A673 (cell line): ENCODE measurements around the gene DLGAP1. TPM values are rescaled to one million over a fixed set of nuclear protein-coding genes. Genes with fewer than 3 reads are reported as not detected.
A peak's percentile ranks its signal among the peaks of the same experiment; 100 is the strongest.

ENCODE experiments used
- BruUV-seq: library from RNA; stranded (reverse); fragments of 400-500 nt; replicated peaks from 2 replicates; lab custom pipeline; 2021; lab: Mats Ljungman, UMichigan
- CTCF ChIA-PET: fragments of 300-600 bp; sonication (Branson Sonifier 250); formaldehyde crosslinking; loops from one replicate; lab custom pipeline; 2022; ENCODE audit warnings: antibody characterized with exemption; lab: Charles Lee
- POLR2A ChIA-PET: fragments of 300-600 bp; sonication (Branson Sonifier 250); formaldehyde crosslinking; loops from one replicate; lab custom pipeline; 2022; ENCODE audit warnings: antibody characterized with exemption; ENCODE audit not compliant: low non-redundant PET; lab: Charles Lee
- DNase-seq: peaks from one replicate; pipeline ENCODE4 v3.0.0-alpha.2; 2015; ENCODE audit warnings: low spot score
- H3K27ac ChIP-seq: fragments of 200-600 bp; sonication (generic); 2 replicates; pipeline ENCODE4 v1.5.1; 2016; ENCODE audit warnings: mixed run types, low read depth, mild to moderate bottlenecking, mixed read lengths, antibody characterized with exemption, low read length; ENCODE audit not compliant: poor library complexity, severe bottlenecking
- H3K27me3 ChIP-seq: fragments of 200-600 bp; sonication (generic); replicated peaks from 2 replicates; pipeline ENCODE4 v1.6.1; 2017; ENCODE audit warnings: mixed run types, low read depth, mild to moderate bottlenecking, mixed read lengths, antibody characterized with exemption, low read length; ENCODE audit not compliant: insufficient read depth, poor library complexity
- H3K36me3 ChIP-seq: fragments of 200-600 bp; sonication (generic); 2 replicates; pipeline ENCODE4 v1.6.1; 2016; ENCODE audit warnings: mixed run types, mild to moderate bottlenecking, mixed read lengths, antibody characterized with exemption, low read length; ENCODE audit not compliant: insufficient read depth, poor library complexity, severe bottlenecking
- H3K4me1 ChIP-seq: fragments of 200-600 bp; sonication (generic); 2 replicates; pipeline ENCODE4 v1.6.1; 2017; ENCODE audit warnings: mixed run types, mild to moderate bottlenecking, mixed read lengths, antibody characterized with exemption, low read length; ENCODE audit not compliant: insufficient read depth, poor library complexity, severe bottlenecking
- H3K4me3 ChIP-seq: fragments of 200-600 bp; sonication (generic); 2 replicates; pipeline ENCODE4 v1.5.1; 2016; ENCODE audit warnings: low read depth, mixed run types, mild to moderate bottlenecking, mixed read lengths, low read length; ENCODE audit not compliant: poor library complexity, severe bottlenecking
- H3K9me3 ChIP-seq: fragments of 200-600 bp; sonication (generic); 2 replicates; pipeline ENCODE4 v1.6.1; 2016; ENCODE audit warnings: mixed run types, low read depth, mild to moderate bottlenecking, mixed read lengths, antibody characterized with exemption, low read length; ENCODE audit not compliant: poor library complexity, severe bottlenecking
- EZH2 ChIP-seq: fragments of 200-600 bp; sonication (generic); IDR thresholded peaks from 2 replicates; pipeline ENCODE4 v1.6.1; 2017; ENCODE audit warnings: borderline replicate concordance, low read depth, mild to moderate bottlenecking, mixed read lengths, antibody characterized with exemption, low read length; ENCODE audit not compliant: poor library complexity, severe bottlenecking
- intact Hi-C: fragments of 100-400 bp; cut with micrococcal nuclease; formaldehyde crosslinking; loops from one replicate; pipeline ENCODE4 v1.10.0; 2022; ENCODE audit not compliant: unreplicated experiment
- total RNA-seq: library from RNA; stranded (reverse); gene quantifications from 2 replicates; pipeline ENCODE4 v1.2.3, GENCODE V29; 2021
- TF ChIP-seq, protein P1 (sequence below): fragments of 300-800, 200-600 bp; sonication (generic); conservative IDR thresholded peaks from 2 replicates; pipeline ENCODE4 v1.5.1; 2017; ENCODE audit warnings: low read depth, mild to moderate bottlenecking, antibody characterized with exemption, low read length, moderate library complexity, mixed read lengths

The DLGAP1 gene
- total RNA-seq, 1 experiment from 2014 or later, result 135 TPM

DNA sequence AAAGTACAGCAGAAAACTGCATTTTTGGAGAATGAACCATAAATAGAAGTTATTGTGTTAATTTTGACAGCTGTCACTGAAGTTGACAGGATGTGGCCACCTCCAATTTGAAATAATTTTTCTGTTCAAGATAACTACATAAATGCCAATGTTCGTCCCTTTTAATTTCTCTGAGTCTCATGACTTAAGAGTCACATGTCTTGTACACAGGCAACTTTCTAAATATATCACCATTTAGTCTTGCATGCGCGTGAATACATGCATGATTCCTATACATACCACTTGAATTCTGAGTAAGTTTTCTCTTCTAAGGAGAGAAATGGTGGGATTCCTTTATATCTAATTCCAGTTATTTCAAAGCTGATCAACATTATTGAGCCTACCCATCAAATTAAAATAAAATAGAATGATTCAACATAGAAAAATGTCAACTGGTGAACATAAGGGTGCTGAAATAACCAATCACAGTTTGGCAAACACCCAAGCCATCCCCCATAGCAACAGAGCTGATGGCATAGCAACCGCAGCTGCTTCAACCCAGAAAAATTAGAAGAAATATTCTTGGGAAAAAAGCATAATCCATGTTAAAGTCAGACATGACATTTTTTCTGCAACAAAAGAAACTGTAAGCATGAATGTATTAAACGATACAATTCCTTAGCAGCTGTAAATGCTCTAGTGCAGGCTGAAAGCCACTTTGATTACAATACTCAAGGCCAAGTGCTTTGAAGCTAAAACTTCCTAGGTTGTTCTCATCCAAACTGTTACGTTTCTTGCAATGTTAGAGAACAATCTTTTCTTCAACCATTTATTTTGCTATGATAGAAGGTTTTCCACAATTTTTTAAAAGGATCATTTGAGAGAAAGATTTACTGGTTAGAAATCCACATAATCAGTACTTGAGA is 282.7 kb downstream of the DLGAP1 start:
- POLR2A ChIA-PET, result no interaction called here
- no peak for DNase-seq
- Histone ChIP-seq H3K27me3 (no peaks in the 10 kb centered on the region), H3K4me3 (no peak overlapping the region), H3K27ac (no peak overlapping the region), H3K9me3 (no peaks in the 10 kb centered on the region), H3K36me3 (no peaks in the 10 kb centered on the region), H3K4me1 (peaks cover 15% of the 10 kb centered on the region)
- TF ChIP-seq, protein P1, sequence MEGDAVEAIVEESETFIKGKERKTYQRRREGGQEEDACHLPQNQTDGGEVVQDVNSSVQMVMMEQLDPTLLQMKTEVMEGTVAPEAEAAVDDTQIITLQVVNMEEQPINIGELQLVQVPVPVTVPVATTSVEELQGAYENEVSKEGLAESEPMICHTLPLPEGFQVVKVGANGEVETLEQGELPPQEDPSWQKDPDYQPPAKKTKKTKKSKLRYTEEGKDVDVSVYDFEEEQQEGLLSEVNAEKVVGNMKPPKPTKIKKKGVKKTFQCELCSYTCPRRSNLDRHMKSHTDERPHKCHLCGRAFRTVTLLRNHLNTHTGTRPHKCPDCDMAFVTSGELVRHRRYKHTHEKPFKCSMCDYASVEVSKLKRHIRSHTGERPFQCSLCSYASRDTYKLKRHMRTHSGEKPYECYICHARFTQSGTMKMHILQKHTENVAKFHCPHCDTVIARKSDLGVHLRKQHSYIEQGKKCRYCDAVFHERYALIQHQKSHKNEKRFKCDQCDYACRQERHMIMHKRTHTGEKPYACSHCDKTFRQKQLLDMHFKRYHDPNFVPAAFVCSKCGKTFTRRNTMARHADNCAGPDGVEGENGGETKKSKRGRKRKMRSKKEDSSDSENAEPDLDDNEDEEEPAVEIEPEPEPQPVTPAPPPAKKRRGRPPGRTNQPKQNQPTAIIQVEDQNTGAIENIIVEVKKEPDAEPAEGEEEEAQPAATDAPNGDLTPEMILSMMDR, result no peak
- no peak for TF ChIP-seq EZH2
- intact Hi-C loops, result no loop called here
- BruUV-seq, result no TSS peak
- CTCF ChIA-PET, result no interaction called here

DNA sequence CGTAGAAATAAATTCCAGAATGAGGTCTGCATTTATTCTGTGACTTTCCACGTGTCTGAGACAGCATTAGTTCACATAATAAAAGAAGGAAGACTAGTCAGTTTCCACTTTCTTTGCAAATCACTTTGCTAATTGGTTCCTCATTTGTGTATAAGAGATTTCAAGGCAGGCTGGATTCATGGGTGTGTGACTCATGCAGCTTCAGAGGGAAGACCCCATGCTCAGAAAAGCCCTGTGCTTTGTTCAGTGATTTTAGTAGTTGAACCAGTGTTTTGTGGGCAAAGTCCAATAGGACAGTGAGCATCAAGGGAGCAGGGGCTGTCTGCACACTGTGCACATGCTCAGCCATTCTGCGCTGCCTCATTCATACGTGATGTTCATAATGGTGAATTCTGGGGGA is 297.8 kb downstream of the DLGAP1 start:
- DNase-seq, result peak; percentile 45
- POLR2A ChIA-PET, result no interaction called here
- H3K9me3 ChIP-seq, result no peaks in the 10 kb centered on the region
- no peaks in the 10 kb centered on the region for H3K36me3 ChIP-seq
- no peak overlapping the region for H3K27ac ChIP-seq
- BruUV-seq, result no TSS peak
- H3K27me3 ChIP-seq, result no peaks in the 10 kb centered on the region
- intact Hi-C loops, result no loop called here
- no peak for TF ChIP-seq EZH2
- TF ChIP-seq, protein P1, result no peak
- CTCF ChIA-PET, result no interaction called here
- no peak overlapping the region for H3K4me3 ChIP-seq
- peaks cover 5% of the 10 kb centered on the region for H3K4me1 ChIP-seq

DNA sequence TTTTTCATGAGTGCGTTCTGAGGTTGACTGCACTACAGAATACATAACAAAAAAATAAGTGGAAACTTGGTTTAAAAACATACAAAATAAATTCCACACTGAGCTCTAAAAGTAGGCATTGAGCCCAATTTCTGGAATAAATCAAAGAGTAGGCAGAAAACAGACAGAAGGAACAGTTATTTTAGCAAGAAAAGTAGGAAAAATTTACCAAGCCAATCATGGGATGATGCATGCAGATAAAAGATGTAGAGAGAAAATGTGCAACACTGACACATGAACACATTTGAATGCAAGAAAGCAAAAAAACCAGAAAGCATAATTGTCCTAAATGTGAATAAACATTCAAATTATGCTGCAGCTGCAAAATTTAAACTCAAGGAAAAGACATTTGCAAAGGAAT is 308.3 kb downstream of the DLGAP1 start:
- Histone ChIP-seq H3K4me1 (peaks cover 4% of the 10 kb centered on the region), H3K27ac (no peak overlapping the region), H3K9me3 (no peaks in the 10 kb centered on the region), H3K4me3 (no peak overlapping the region), H3K27me3 (no peaks in the 10 kb centered on the region), H3K36me3 (no peaks in the 10 kb centered on the region)
- no TSS peak for BruUV-seq
- TF ChIP-seq EZH2, result no peak
- TF ChIP-seq, protein P1, result no peak
- no peak for DNase-seq
- CTCF ChIA-PET, result no interaction called here
- POLR2A ChIA-PET, result interaction anchor here (0.6 kb wide), 1 partner anchor 1975 kb away, joined by 4 read pairs; no protein-coding TSS in a partner anchor
- intact Hi-C loops, result no loop called here
